NCI-H1436 (cell line): Measurements from ENCODE around the gene FBXO44.

ENCODE experiments used
- DNase-seq: peaks from one replicate; lab custom pipeline; 2025; lab: John Stamatoyannopoulos, UW

FBXO44 gene

GRCh38 chr1:11708554-11709350 is 54.1 kb downstream of the FBXO44 start:
- DNase-seq: no peak

DNA sequence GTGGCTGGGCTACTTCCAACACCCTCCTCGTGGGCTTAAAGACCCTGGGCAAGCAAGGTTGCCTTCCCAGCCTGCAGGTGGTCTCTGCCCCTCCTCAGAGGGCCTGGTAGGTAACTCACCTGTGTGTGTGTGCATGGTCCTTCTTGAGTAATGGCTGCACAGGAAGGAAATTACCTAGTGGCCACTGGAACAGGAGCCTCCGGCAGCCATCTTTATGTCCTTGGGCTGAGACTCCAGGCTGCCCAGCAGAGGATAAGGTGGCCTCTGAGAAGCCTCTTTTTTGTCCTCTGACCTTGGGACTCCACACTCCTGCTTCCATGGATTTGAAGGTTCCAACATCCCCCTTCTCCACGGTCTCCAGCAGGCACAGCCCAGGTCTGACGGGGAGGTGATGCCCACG is 56.8 kb downstream of the FBXO44 start:
- DNase-seq: no peak

- DNase-seq: no peak
These were observed 57.6 kb downstream of the FBXO44 start for GRCh38 chr1:11712285-11712684.
